ENCODE data around the gene PRR15L.

DNA sequence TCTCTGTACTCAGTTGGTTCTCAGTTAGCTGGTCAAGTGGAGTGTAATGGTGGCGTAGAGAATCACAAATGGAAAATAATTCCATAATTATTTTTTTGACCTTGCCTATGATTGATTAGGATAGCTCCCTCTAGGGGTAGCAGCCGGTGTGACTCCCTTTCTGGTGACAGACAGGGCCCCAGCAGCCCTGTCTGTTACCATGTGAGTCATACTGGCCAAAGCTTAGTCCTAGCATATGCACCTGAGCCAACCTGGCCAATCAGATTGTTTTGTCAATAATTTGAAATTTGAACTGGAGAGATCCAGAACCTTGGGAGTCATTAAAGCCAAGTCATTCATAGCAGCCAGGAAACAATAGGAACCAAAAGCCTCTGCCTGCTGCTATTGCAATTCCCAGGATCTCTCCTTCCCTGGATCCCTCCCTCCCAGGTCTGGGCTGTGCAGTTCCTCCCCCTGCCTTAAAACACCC lies 10.7 kb downstream of the PRR15L start:
- TF ChIP-seq, protein P1, sequence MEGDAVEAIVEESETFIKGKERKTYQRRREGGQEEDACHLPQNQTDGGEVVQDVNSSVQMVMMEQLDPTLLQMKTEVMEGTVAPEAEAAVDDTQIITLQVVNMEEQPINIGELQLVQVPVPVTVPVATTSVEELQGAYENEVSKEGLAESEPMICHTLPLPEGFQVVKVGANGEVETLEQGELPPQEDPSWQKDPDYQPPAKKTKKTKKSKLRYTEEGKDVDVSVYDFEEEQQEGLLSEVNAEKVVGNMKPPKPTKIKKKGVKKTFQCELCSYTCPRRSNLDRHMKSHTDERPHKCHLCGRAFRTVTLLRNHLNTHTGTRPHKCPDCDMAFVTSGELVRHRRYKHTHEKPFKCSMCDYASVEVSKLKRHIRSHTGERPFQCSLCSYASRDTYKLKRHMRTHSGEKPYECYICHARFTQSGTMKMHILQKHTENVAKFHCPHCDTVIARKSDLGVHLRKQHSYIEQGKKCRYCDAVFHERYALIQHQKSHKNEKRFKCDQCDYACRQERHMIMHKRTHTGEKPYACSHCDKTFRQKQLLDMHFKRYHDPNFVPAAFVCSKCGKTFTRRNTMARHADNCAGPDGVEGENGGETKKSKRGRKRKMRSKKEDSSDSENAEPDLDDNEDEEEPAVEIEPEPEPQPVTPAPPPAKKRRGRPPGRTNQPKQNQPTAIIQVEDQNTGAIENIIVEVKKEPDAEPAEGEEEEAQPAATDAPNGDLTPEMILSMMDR (IDR thresholded peaks at IDR 0.05; ENCODE audit: poor library complexity): peak; percentile 76
- TF ChIP-seq EZH2 (IDR thresholded peaks at IDR 0.05; ENCODE audit: borderline replicate concordance) (no peak), EZH2phosphoT487 (IDR thresholded peaks at IDR 0.05; ENCODE audit: low read depth, severe bottlenecking, unreplicated experiment) (no peak)
